Ovary (tissue), 9 donors: Measurements from ENCODE around the gene NKIRAS2. TPM values are rescaled to one million over a fixed set of nuclear protein-coding genes. Genes with fewer than 3 reads are reported as not detected.

Experiments
- DNase-seq, 5 donors: peaks; one replicate each; pipeline ENCODE4 v3.0.0-alpha.2; 2019 to 2020
- H3K27ac ChIP-seq, 2 donors: fragments of 200-600 bp; one replicate each; pipeline versions ENCODE4 v1.5.1 to v1.8.0; 2019 to 2022
- H3K27me3 ChIP-seq: fragments of 200-600 bp; one replicate; pipeline ENCODE4 v1.8.0; 2022
- H3K36me3 ChIP-seq: fragments of 200-600 bp; sonication (generic); one replicate; pipeline ENCODE4 v1.5.1; 2019
- H3K4me1 ChIP-seq: one replicate; pipeline ENCODE4 v1.8.1; 2013; ENCODE audit warnings: mild to moderate bottlenecking, moderate library complexity; ENCODE audit not compliant: insufficient read depth
- H3K4me3 ChIP-seq: fragments of 200-600 bp; sonication (generic); one replicate; pipeline ENCODE4 v1.5.1; 2017
- H3K9me3 ChIP-seq, 2 donors: fragments of 200-600 bp in 1 of 2; sonication (generic) in 1 of 2; one replicate each; pipeline versions ENCODE4 v1.5.1 to v1.8.1; 2013 to 2019; ENCODE audit warnings: mild to moderate bottlenecking in 1 of 2, moderate library complexity in 1 of 2
- EP300 ChIP-seq: sonication (generic); formaldehyde crosslinking; IDR thresholded peaks from one replicate; pipeline ENCODE4 v1.6.1; 2017; ENCODE audit warnings: antibody characterized with exemption
- POLR2A ChIP-seq: fragments of 450-650 bp; IDR thresholded peaks from one replicate; pipeline ENCODE4 v1.6.1; 2017; ENCODE audit warnings: antibody characterized with exemption, mild to moderate bottlenecking, moderate library complexity
- WGBS, 3 donors: extraction: QIAGEN DNeasy Blood & Tissue Kit in 1 of 3; methylation state at CpG; one replicate each; pipeline versions ENCODE4 v1.1.5 to v1.1.7; 2013 to 2017; 5-methylcytosine and 5-hydroxymethylcytosine counted together
- intact Hi-C, 4 donors: fragments of 100-400 bp; cut with DNase I; formaldehyde crosslinking; loops; one replicate each; pipeline versions ENCODE4 v1.11.0 to v1.15.1; 2022 to 2023
- polyA plus RNA-seq, 2 donors: library from polyadenylated mRNA; stranded (reverse); fragments of 200-250 nt in 1 of 2; fragments of 350-450 nt in 1 of 2; fragmentation: Illumina TruSeq in 1 of 2; extraction: RNeasy Lipid Tissue Mini Kit (QIAGEN cat#74804) in 1 of 2; gene quantifications; one replicate each; pipeline ENCODE4 v1.2.3, GENCODE V29; 2013 to 2014
- total RNA-seq, 7 donors: library from RNA; depleted of rRNA in 2 of 7; stranded (reverse); fragments of >200 nt in 2 of 7; fragmentation: NEBNext Ultra II Directional in 3 of 7; extraction: Animal tissue kit (Norgen Biotek cat#: 25700) in 3 of 7; gene quantifications; one replicate each; pipeline versions ENCODE4 v1.1.0 to v1.2.4, GENCODE V29; 2016 to 2023
- TF ChIP-seq, protein P1 (sequence below), 3 donors: fragments of 450-650 bp in 2 of 3; fragments of 200-600 bp in 1 of 3; IDR thresholded peaks; one replicate each; pipeline versions ENCODE4 v1.5.1 to v1.8.0; 2016 to 2022; ENCODE audit warnings: antibody characterized with exemption in 3 of 3, mild to moderate bottlenecking in 1 of 3
- donor health status: DM: no; HTN: no; CAD: no; lungs with moderate emphysema.
- donor health status: DM: no; HTN: no; CAD: no.
- donor health status: Bipolar disorder and iron deficiency.
- donor health status: DM: yes; HTN: yes; CAD: no.
- donor health status: DM: no; HTN: no; CAD: no.
- donor health status: DM: yes; HTN: yes; CAD: no.

Gene NKIRAS2
- total and polyA plus RNA-seq, 9 donors, result 11.8 to 27.6 (median 23.9) TPM

DNA sequence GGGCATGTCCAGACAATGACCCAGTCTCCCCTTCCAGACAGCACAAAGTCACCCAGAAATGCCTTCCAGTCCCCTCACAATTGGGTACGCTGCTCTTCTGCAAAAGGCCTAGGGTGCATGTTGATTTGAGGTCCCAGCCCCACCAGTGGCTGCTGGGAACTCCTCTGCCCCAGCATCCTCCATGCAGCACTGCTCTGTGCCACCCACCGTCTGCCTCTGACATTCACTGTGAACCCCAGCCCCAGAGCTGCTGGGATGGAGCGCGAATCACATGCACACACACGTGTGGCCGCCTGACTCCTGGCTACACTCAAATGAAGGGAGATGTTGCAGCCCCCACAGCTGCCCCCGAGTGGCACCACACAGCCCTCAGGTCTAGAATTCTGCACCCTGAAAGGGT lies 31.8 kb downstream of the NKIRAS2 start:
- 88 to 91% (median 91%) methylated on average over 7 of the region's 7 CpGs for WGBS, 3 donors
- no peaks in the 10 kb centered on the region for H3K36me3 ChIP-seq
- peaks cover 3% of the 10 kb centered on the region for H3K4me1 ChIP-seq
- TF ChIP-seq POLR2A (no peak), EP300 (no peak)
- TF ChIP-seq, protein P1, sequence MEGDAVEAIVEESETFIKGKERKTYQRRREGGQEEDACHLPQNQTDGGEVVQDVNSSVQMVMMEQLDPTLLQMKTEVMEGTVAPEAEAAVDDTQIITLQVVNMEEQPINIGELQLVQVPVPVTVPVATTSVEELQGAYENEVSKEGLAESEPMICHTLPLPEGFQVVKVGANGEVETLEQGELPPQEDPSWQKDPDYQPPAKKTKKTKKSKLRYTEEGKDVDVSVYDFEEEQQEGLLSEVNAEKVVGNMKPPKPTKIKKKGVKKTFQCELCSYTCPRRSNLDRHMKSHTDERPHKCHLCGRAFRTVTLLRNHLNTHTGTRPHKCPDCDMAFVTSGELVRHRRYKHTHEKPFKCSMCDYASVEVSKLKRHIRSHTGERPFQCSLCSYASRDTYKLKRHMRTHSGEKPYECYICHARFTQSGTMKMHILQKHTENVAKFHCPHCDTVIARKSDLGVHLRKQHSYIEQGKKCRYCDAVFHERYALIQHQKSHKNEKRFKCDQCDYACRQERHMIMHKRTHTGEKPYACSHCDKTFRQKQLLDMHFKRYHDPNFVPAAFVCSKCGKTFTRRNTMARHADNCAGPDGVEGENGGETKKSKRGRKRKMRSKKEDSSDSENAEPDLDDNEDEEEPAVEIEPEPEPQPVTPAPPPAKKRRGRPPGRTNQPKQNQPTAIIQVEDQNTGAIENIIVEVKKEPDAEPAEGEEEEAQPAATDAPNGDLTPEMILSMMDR (IDR thresholded peaks at IDR 0.05), result no peak
- intact Hi-C loops, result no loop called here
- H3K9me3 ChIP-seq, result no peaks in the 10 kb centered on the region
- H3K4me3 ChIP-seq, result no peak overlapping the region
- no peak overlapping the region for H3K27ac ChIP-seq
- no peak for DNase-seq
- H3K27me3 ChIP-seq, result no peaks in the 10 kb centered on the region

- intact Hi-C loops, result no loop called here
- 70 to 75% (median 70%) methylated on average over 6 of the region's 6 CpGs for WGBS, 3 donors
- no peak overlapping the region for H3K4me3 ChIP-seq
- no peak for DNase-seq
- H3K4me1 ChIP-seq, result peaks cover 3% of the 10 kb centered on the region
- H3K27ac ChIP-seq, result no peak overlapping the region
- no peaks in the 10 kb centered on the region for H3K27me3 ChIP-seq
- H3K9me3 ChIP-seq, result no peaks in the 10 kb centered on the region
- H3K36me3 ChIP-seq, result no peaks in the 10 kb centered on the region
- TF ChIP-seq EP300 (no peak), POLR2A (no peak)
- TF ChIP-seq, protein P1 (IDR thresholded peaks at IDR 0.05), result no peak
These were observed 32.5 kb downstream of the NKIRAS2 start for GRCh38 chr17:42052346-42052877.

DNA sequence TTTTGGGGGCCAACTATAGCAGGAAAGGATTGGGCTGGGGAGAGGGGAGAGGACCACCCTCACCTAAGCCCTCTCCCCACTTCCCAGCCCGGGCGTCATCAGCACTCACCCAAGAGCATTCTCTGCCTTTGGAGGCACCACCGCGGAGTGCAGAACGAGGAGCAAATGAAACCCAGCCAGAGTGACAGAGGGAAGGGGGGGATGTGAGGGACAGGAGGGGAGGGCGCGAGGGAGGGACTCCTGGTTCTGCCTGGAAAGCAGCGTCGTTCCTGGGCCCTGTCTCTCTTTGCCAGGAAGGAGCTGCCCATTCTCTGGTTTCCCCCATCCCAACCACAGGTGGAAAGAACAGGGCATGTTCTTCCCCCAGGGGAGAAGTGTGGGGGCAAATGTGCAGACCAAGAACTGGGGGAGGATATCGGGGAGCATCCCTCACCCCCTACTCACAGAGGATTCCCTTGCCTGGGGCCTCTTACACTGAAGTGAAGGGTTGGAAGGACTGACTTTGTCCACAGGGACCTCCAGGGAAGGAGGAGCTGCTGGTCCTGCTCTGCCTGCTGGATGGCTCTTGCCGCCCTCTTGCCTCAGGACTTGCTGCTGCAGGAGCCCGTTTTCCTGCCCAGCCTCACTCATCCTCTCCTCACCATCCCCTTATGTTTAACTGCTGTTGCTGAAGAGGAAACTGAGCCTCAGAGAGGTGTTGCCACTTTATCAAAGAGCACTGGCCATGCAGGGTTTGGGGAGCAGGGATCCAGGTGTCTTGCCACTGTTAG lies 34.0 kb downstream of the NKIRAS2 start:
- no peaks in the 10 kb centered on the region for H3K36me3 ChIP-seq
- WGBS, 3 donors, result 21 to 30% (median 27%) methylated on average over 12 of the region's 12 CpGs
- peaks cover 3% of the 10 kb centered on the region for H3K4me1 ChIP-seq
- H3K9me3 ChIP-seq, result no peaks in the 10 kb centered on the region
- no peak for DNase-seq
- H3K27me3 ChIP-seq, result no peaks in the 10 kb centered on the region
- intact Hi-C loops, result no loop called here
- no peak overlapping the region for H3K27ac ChIP-seq
- no peak for TF ChIP-seq POLR2A
- TF ChIP-seq EP300, result no peak
- TF ChIP-seq, protein P1 (IDR thresholded peaks at IDR 0.05), result no peak
- H3K4me3 ChIP-seq, result no peak overlapping the region

GRCh38 chr17:42055027-42055426 lies 35.1 kb downstream of the NKIRAS2 start:
- WGBS, 3 donors, result 14 to 26% (median 23%) methylated on average over 3 of the region's 3 CpGs
- H3K27me3 ChIP-seq, result no peaks in the 10 kb centered on the region

More at GRCh38 chr17:42055027-42055426, 35.1 kb downstream of the NKIRAS2 start:
- Histone ChIP-seq H3K9me3 (no peaks in the 10 kb centered on the region), H3K36me3 (no peaks in the 10 kb centered on the region), H3K4me3 (no peak overlapping the region), H3K4me1 (peaks cover 1% of the 10 kb centered on the region), H3K27ac (no peak overlapping the region)
- TF ChIP-seq, protein P1 (IDR thresholded peaks at IDR 0.05), result no peak
- TF ChIP-seq EP300 (no peak), POLR2A (no peak)
- no peak for DNase-seq
- intact Hi-C loops, result no loop called here
